IPS DF 19.7 (cell line): ENCODE data around the gene SLC27A3.

Source experiments
- DNase-seq: peaks from one replicate; pipeline ENCODE4 v3.0.0-alpha.2; 2013; ENCODE audit warnings: low read depth, low spot score

SLC27A3 gene

GRCh38 chr1:153798468-153798780, 23.2 kb downstream of the SLC27A3 start:
- no peak for DNase-seq

- no peak for DNase-seq
Measured at GRCh38 chr1:153799016-153799415, 23.8 kb downstream of the SLC27A3 start.

GRCh38 chr1:153799566-153800465, 24.6 kb downstream of the SLC27A3 start:
- no peak for DNase-seq

- DNase-seq = no peak
Measured at GRCh38 chr1:153800516-153800915, 25.3 kb downstream of the SLC27A3 start.

- no peak for DNase-seq
Measured at GRCh38 chr1:153801028-153801625, 25.9 kb downstream of the SLC27A3 start.

- no peak for DNase-seq
Measured at GRCh38 chr1:153801786-153802697, 26.8 kb downstream of the SLC27A3 start.

- no peak for DNase-seq
Measured at GRCh38 chr1:153803470-153804056, 28.4 kb downstream of the SLC27A3 start.

- DNase-seq = no peak
Measured at GRCh38 chr1:153804112-153804511, 28.9 kb downstream of the SLC27A3 start.

- DNase-seq = no peak
Measured at GRCh38 chr1:153805042-153805745, 30.0 kb downstream of the SLC27A3 start.

GRCh38 chr1:153805886-153806719, 30.9 kb downstream of the SLC27A3 start:
- no peak for DNase-seq

- no peak for DNase-seq
Measured at GRCh38 chr1:153816283-153816889, 41.2 kb downstream of the SLC27A3 start.

- DNase-seq = no peak
Measured at GRCh38 chr1:153818876-153819275, 43.7 kb downstream of the SLC27A3 start.

GRCh38 chr1:153827168-153827964, 52.2 kb downstream of the SLC27A3 start:
- no peak for DNase-seq
